ENCODE measurements around the gene EEF1AKMT1.

DNA sequence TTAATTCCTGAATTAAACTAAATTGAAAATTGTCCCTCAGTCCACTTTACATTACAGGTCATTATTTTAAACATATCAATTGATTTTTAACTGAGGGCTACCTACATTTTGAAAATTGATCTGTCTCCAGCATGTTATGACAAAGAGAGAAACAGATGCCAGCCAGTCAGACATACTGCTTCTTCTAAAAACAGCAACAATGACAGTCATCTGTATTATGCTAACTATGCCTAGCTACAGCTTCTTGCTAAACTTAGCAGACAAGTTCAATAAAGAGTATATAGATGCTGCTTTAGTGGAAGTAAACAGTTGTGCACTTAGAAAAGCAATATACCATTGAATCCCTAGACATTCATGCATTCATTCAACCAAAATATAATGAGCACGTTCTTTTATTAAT, 48.6 kb upstream of the EEF1AKMT1 start:
- TF ChIP-seq POLR2AphosphoS5 (IDR thresholded peaks at IDR 0.05; ENCODE audit: low read depth, low read length) (no peak), FOXP2 (optimal IDR thresholded peaks at IDR 0.05; ENCODE audit: borderline replicate concordance, extremely low read depth, extremely low read length, insufficient read depth) (no peak), TAF1 (IDR thresholded peaks at IDR 0.05; ENCODE audit: borderline replicate concordance, insufficient read depth, low read length) (no peak), SIN3A (IDR thresholded peaks at IDR 0.05; ENCODE audit: borderline replicate concordance, insufficient read depth, low read length) (no peak)
- TF ChIP-seq, protein P1, sequence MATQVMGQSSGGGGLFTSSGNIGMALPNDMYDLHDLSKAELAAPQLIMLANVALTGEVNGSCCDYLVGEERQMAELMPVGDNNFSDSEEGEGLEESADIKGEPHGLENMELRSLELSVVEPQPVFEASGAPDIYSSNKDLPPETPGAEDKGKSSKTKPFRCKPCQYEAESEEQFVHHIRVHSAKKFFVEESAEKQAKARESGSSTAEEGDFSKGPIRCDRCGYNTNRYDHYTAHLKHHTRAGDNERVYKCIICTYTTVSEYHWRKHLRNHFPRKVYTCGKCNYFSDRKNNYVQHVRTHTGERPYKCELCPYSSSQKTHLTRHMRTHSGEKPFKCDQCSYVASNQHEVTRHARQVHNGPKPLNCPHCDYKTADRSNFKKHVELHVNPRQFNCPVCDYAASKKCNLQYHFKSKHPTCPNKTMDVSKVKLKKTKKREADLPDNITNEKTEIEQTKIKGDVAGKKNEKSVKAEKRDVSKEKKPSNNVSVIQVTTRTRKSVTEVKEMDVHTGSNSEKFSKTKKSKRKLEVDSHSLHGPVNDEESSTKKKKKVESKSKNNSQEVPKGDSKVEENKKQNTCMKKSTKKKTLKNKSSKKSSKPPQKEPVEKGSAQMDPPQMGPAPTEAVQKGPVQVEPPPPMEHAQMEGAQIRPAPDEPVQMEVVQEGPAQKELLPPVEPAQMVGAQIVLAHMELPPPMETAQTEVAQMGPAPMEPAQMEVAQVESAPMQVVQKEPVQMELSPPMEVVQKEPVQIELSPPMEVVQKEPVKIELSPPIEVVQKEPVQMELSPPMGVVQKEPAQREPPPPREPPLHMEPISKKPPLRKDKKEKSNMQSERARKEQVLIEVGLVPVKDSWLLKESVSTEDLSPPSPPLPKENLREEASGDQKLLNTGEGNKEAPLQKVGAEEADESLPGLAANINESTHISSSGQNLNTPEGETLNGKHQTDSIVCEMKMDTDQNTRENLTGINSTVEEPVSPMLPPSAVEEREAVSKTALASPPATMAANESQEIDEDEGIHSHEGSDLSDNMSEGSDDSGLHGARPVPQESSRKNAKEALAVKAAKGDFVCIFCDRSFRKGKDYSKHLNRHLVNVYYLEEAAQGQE (IDR thresholded peaks at IDR 0.05; ENCODE audit: insufficient read depth in 1 of 2, low read depth in 2 of 2, low read length in 2 of 2): no peak
